Endothelial cell of umbilical vein (primary cell): ENCODE results near the gene RHOB. TPM values are rescaled to one million over a fixed set of nuclear protein-coding genes. Genes with fewer than 3 reads are reported as not detected.

Experiments
- BruUV-seq: library from RNA; stranded (reverse); fragments of 400-500 nt; replicated peaks from 2 replicates; lab custom pipeline; 2021; lab: Mats Ljungman, UMichigan
- CTCF ChIA-PET: fragments of 300-600, 350-600 bp; sonication (Branson Sonifier 250); formaldehyde crosslinking; loops from one replicate; lab custom pipeline; 2021; ENCODE audit warnings: antibody characterized with exemption, inconsistent platforms; lab: Charles Lee
- POLR2A ChIA-PET: fragments of 300-600, 350-600 bp; sonication (Branson Sonifier 250); formaldehyde crosslinking; loops from one replicate; lab custom pipeline; 2021; ENCODE audit warnings: antibody characterized with exemption, inconsistent platforms; lab: Charles Lee
- DNase-seq: peaks from one replicate; pipeline ENCODE4 v3.0.0-alpha.2; 2011; ENCODE audit warnings: low read depth, low spot score
- FAIRE-seq: peaks from 2 replicates; lab custom pipeline; 2011; peaks lifted over from hg19 to GRCh38; lab: Jason Lieb, UNC
- H2AFZ ChIP-seq: 2 replicates; pipeline ENCODE4 v1.6.0; 2012; ENCODE audit warnings: low read depth, low read length, control low read depth, inconsistent platforms
- H3K27ac ChIP-seq: 2 replicates; pipeline ENCODE4 v1.5.1; 2011; ENCODE audit warnings: low read depth, mild to moderate bottlenecking, control low read depth, low read length, moderate library complexity; ENCODE audit not compliant: insufficient read depth
- H3K27me3 ChIP-seq, 2 experiments: 2 replicates each; pipeline versions ENCODE4 v1.6.0 to v1.6.1; 2011; ENCODE audit warnings: low read length in 2 of 2, mixed read lengths in 1 of 2; ENCODE audit not compliant: control insufficient read depth in 2 of 2, insufficient read depth in 2 of 2
- H3K36me3 ChIP-seq, 2 experiments: 2 replicates in 1 of 2; 3 replicates in 1 of 2; pipeline ENCODE4 v1.5.1; 2011; ENCODE audit warnings: low read length in 2 of 2, mild to moderate bottlenecking in 1 of 2, moderate library complexity in 1 of 2; ENCODE audit not compliant: control insufficient read depth in 2 of 2, insufficient read depth in 2 of 2; ENCODE audit errors: extremely low read depth in 1 of 2
- H3K4me1 ChIP-seq: 3 replicates; pipeline ENCODE4 v1.5.1; 2011; ENCODE audit warnings: mild to moderate bottlenecking, low read length; ENCODE audit not compliant: control insufficient read depth, insufficient read depth; ENCODE audit errors: extremely low read depth
- H3K4me2 ChIP-seq: 2 replicates; pipeline ENCODE4 v1.6.1; 2011; ENCODE audit warnings: low read length, control low read depth, mixed read lengths; ENCODE audit not compliant: insufficient read depth
- H3K4me3 ChIP-seq, 3 experiments: fragments of 200-600 bp in 1 of 3; sonication (generic), shearing (Covaris generic) in 1 of 3; replicated peaks in 1 of 3; 2 replicates each; pipeline ENCODE4 v1.5.1; 2011 to 2016; ENCODE audit warnings: control low read depth in 3 of 3, low read length in 3 of 3, mild to moderate bottlenecking in 2 of 3, inconsistent platforms in 1 of 3, low read depth in 1 of 3, moderate library complexity in 1 of 3; ENCODE audit not compliant: insufficient read depth in 1 of 3
- H3K79me2 ChIP-seq: 2 replicates; pipeline ENCODE4 v1.6.0; 2012; ENCODE audit warnings: low read length, inconsistent platforms; ENCODE audit not compliant: control insufficient read depth, insufficient read depth
- H3K9ac ChIP-seq: replicated peaks from 2 replicates; pipeline ENCODE3; 2011; ENCODE audit warnings: low read length, control low read depth; ENCODE audit not compliant: insufficient read depth; ENCODE audit errors: extremely low read depth
- H3K9me1 ChIP-seq: replicated peaks from 3 replicates; pipeline ENCODE4 v1.6.0; 2011; ENCODE audit warnings: mild to moderate bottlenecking, low read length; ENCODE audit not compliant: control insufficient read depth, insufficient read depth; ENCODE audit errors: extremely low read depth
- H3K9me3 ChIP-seq: replicated peaks from 2 replicates; pipeline ENCODE4 v1.5.1; 2012; ENCODE audit warnings: low read length, inconsistent platforms; ENCODE audit not compliant: control insufficient read depth, insufficient read depth
- H4K20me1 ChIP-seq: replicated peaks from 2 replicates; pipeline ENCODE3; 2011; ENCODE audit warnings: mild to moderate bottlenecking, low read length; ENCODE audit not compliant: control insufficient read depth, insufficient read depth; ENCODE audit errors: extremely low read depth
- CTCF ChIP-seq, 2 donors: IDR thresholded peaks; 1 replicate in 1 of 2; 2 replicates in 1 of 2; pipeline ENCODE4 v1.5.1; 2011; ENCODE audit warnings: low read length in 2 of 2, mild to moderate bottlenecking in 2 of 2, moderate library complexity in 2 of 2, control low read depth in 1 of 2, inconsistent platforms in 1 of 2, low read depth in 1 of 2; ENCODE audit not compliant: insufficient read depth in 1 of 2; ENCODE audit errors: extremely low read depth in 1 of 2
- EZH2 ChIP-seq: IDR thresholded peaks from 2 replicates; pipeline ENCODE4 v1.6.1; 2012; ENCODE audit warnings: borderline replicate concordance, low read depth, mild to moderate bottlenecking, moderate library complexity, low read length, inconsistent platforms; ENCODE audit not compliant: severe bottlenecking
- POLR2A ChIP-seq: IDR thresholded peaks from 2 replicates; pipeline ENCODE4 v1.6.1; 2012; ENCODE audit warnings: low read depth, mild to moderate bottlenecking, control low read depth, low read length
- dilution Hi-C: fragments of 300-500 bp; cut with MboI; formaldehyde crosslinking; loops from one replicate; pipeline ENCODE4 v1.15.0; 2019; ENCODE audit warnings: low sequenced_read_pairs; ENCODE audit not compliant: extremely low pct_ligation_motif_present
- intact Hi-C: fragments of 100-400 bp; cut with micrococcal nuclease; formaldehyde crosslinking; loops from one replicate; pipeline ENCODE4 v1.10.0; 2022
- polyA plus RNA-seq, 4 experiments: library from polyadenylated mRNA; depleted of rRNA in 3 of 4; stranded (reverse) in 3 of 4; unstranded in 1 of 4; fragments of >200 nt; gene quantifications; 2 replicates each; pipeline versions ENCODE4 v1.2.1 to v1.2.3, GENCODE V29; 2011 to 2012; ENCODE audit warnings: missing spikeins in 1 of 4
- total RNA-seq: library from RNA; stranded (reverse); gene quantifications from 2 replicates; pipeline ENCODE4 v1.2.3, GENCODE V29; 2021

The RHOB gene
- total and polyA plus RNA-seq, 2 donors (not counting 3 experiments of a cell fraction or from before 2014, with no cell fraction given): 830 to 1,101 TPM

- no peak overlapping the region for H2AFZ ChIP-seq
- ChIA-PET CTCF (interaction anchor here (0.9 to 11.7 kb wide), 14 partner anchors 8 to 219 kb away, joined by 3 to 122 read pairs (median 4); no protein-coding TSS in a partner anchor), POLR2A (interaction anchor here (0.9 to 1.3 kb wide), 3 partner anchors 23 to 28 kb away, joined by 4 to 8 read pairs (median 5); partner anchors contain the start of gene RHOB)
- no peak overlapping the region for H3K4me3 ChIP-seq
- no peak for DNase-seq
- H4K20me1 ChIP-seq: no peaks in the 10 kb centered on the region
- peaks cover 12% of the 10 kb centered on the region for H3K4me1 ChIP-seq
- intact Hi-C loops: loop anchor here (2.0 kb wide), 1 partner anchor 27 kb away; no protein-coding TSS in a partner anchor
- no peaks in the 10 kb centered on the region for H3K9me3 ChIP-seq
- no peaks in the 10 kb centered on the region for H3K36me3 ChIP-seq
- no peak overlapping the region for H3K27ac ChIP-seq
- H3K9ac ChIP-seq: no peak overlapping the region
- dilution Hi-C loops: no loop called here
- no peaks in the 10 kb centered on the region for H3K9me1 ChIP-seq
- H3K79me2 ChIP-seq: no peaks in the 10 kb centered on the region
- BruUV-seq: no TSS peak
- H3K4me2 ChIP-seq: no peak overlapping the region
- FAIRE-seq: no peak
- H3K27me3 ChIP-seq: no peaks in the 10 kb centered on the region
- TF ChIP-seq CTCF (IDR thresholded peaks at IDR 0.05; ENCODE audit: extremely low read depth in 1 of 2, insufficient read depth in 1 of 2, low read depth in 1 of 2, low read length in 2 of 2) (no peak), POLR2A (no peak), EZH2 (no peak)
Observed at GRCh38 chr2:20423847-20424246, 23.0 kb upstream of the RHOB start.
